ENCODE results near the gene FOXQ1. TPM values are rescaled to one million over a fixed set of nuclear protein-coding genes. Genes with fewer than 3 reads are reported as not detected.

FOXQ1 gene
- total and polyA plus RNA-seq, 2 donors (not counting 3 experiments of a cell fraction or from before 2014, with no cell fraction given): not detected

DNA sequence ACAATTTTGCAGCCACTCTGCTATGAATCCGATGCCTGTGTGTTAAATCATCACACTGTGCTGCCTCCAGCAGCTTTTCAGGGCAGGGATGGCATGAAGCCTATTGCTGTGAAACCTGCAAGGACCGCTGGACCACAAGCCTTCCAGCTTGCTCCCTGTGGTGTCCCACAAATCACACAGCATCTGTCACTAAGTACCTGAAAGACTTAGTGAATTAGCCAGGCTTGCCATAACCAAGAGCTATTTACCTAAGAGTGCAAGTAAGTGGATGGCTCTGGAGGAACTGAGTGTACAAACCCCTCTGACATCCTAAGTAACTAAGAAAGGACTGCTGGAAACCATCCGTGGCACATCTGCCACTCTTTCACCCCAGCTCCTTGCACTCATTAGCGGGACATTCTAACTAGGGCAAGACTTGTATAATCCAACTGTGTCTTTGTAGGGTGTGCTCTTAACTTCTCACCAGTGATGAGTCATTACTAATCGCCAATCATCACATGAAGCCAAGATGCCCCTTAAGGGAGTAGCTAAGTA lies 34.7 kb downstream of the FOXQ1 start:
- Histone ChIP-seq H2AFZ (ENCODE audit: low read depth, low read length) (no peak overlapping the region), H4K20me1 (replicated peaks; ENCODE audit: control insufficient read depth, extremely low read depth, insufficient read depth, low read length) (no peaks in the 10 kb centered on the region), H3K4me2 (ENCODE audit: insufficient read depth, low read length) (no peak overlapping the region), H3K4me1 (ENCODE audit: control insufficient read depth, extremely low read depth, insufficient read depth, low read length) (no peaks in the 10 kb centered on the region), H3K36me3 (ENCODE audit: control insufficient read depth in 2 of 2, extremely low read depth in 1 of 2, insufficient read depth in 2 of 2, low read length in 2 of 2) (no peaks in the 10 kb centered on the region), H3K79me2 (ENCODE audit: control insufficient read depth, insufficient read depth, low read length) (no peaks in the 10 kb centered on the region), H3K9me1 (replicated peaks; ENCODE audit: control insufficient read depth, extremely low read depth, insufficient read depth, low read length) (no peaks in the 10 kb centered on the region), H3K4me3 (replicated peaks in 1 of 3; ENCODE audit: insufficient read depth in 1 of 3, low read depth in 1 of 3, low read length in 3 of 3) (no peak overlapping the region), H3K27ac (ENCODE audit: insufficient read depth, low read depth, low read length) (no peak overlapping the region), H3K9me3 (replicated peaks; ENCODE audit: control insufficient read depth, insufficient read depth, low read length) (no peaks in the 10 kb centered on the region), H3K9ac (replicated peaks; ENCODE audit: extremely low read depth, insufficient read depth, low read length) (no peak overlapping the region), H3K27me3 (ENCODE audit: control insufficient read depth in 2 of 2, insufficient read depth in 2 of 2, low read length in 2 of 2) (no peaks in the 10 kb centered on the region)
- dilution Hi-C loops (cut with MboI; ENCODE audit: extremely low pct_ligation_motif_present, low sequenced_read_pairs) (no loop called here), intact Hi-C loops (cut with micrococcal nuclease) (no loop called here)
- POLR2A ChIA-PET: interaction anchor here (0.6 kb wide), 1 partner anchor 46 kb away, joined by 9 read pairs; no protein-coding TSS in a partner anchor
- BruUV-seq (replicated peaks): no TSS peak
- TF ChIP-seq EZH2 (IDR thresholded peaks at IDR 0.05; ENCODE audit: borderline replicate concordance, low read depth, low read length, severe bottlenecking) (no peak), POLR2AphosphoS5 (IDR thresholded peaks at IDR 0.05; ENCODE audit: insufficient read depth, low read depth, low read length) (no peak)
- no peak for DNase-seq (ENCODE audit: low read depth, low spot score)
- no peak for FAIRE-seq
- CTCF ChIA-PET: interaction anchor here (0.5 to 1.3 kb wide), 2 partner anchors 10 to 51 kb away, joined by 3 to 5 read pairs; no protein-coding TSS in a partner anchor

DNA sequence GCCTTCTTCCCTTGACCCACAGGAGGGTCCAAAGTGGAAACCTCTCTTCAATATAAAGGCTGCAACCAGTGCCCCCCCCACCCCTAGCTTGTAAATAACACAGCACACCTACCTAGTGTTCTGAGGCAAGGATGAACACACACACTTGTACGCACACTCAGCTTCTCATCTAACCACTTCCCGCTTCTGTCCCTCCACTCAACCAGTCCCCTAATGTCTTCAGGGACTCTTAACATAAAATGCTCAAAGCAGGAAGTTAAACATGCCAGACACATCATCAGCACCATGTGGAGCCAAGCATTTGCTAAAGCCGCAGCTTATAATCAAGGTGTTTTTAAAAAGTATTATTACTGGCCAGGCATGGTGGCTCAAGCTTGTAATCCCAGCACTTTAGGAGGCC lies 35.3 kb downstream of the FOXQ1 start:
- H3K4me2 ChIP-seq (ENCODE audit: insufficient read depth, low read length): no peak overlapping the region
- no peaks in the 10 kb centered on the region for H3K79me2 ChIP-seq (ENCODE audit: control insufficient read depth, insufficient read depth, low read length)
- FAIRE-seq (no peak), DNase-seq (ENCODE audit: low read depth, low spot score) (no peak)
- no TSS peak for BruUV-seq (replicated peaks)
- TF ChIP-seq GATA2 (IDR thresholded peaks at IDR 0.05; ENCODE audit: insufficient read depth, insufficient read length, low read depth, low read length) (no peak), JUN (IDR thresholded peaks at IDR 0.05; ENCODE audit: borderline replicate concordance, insufficient read depth, insufficient read length, low read depth) (no peak), EZH2 (IDR thresholded peaks at IDR 0.05; ENCODE audit: borderline replicate concordance, low read depth, low read length, severe bottlenecking) (no peak), POLR2AphosphoS5 (IDR thresholded peaks at IDR 0.05; ENCODE audit: insufficient read depth, low read depth, low read length) (no peak), MYC (IDR thresholded peaks at IDR 0.05; ENCODE audit: low read depth, low read length) (no peak), FOS (IDR thresholded peaks at IDR 0.05; ENCODE audit: borderline replicate concordance, insufficient read depth, low read length) (no peak), POLR2A (IDR thresholded peaks at IDR 0.05; ENCODE audit: low read depth, low read length) (no peak)
- TF ChIP-seq, protein P1, sequence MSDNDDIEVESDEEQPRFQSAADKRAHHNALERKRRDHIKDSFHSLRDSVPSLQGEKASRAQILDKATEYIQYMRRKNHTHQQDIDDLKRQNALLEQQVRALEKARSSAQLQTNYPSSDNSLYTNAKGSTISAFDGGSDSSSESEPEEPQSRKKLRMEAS (IDR thresholded peaks at IDR 0.05; ENCODE audit: insufficient read depth, insufficient read length): no peak
- TF ChIP-seq, protein P2, sequence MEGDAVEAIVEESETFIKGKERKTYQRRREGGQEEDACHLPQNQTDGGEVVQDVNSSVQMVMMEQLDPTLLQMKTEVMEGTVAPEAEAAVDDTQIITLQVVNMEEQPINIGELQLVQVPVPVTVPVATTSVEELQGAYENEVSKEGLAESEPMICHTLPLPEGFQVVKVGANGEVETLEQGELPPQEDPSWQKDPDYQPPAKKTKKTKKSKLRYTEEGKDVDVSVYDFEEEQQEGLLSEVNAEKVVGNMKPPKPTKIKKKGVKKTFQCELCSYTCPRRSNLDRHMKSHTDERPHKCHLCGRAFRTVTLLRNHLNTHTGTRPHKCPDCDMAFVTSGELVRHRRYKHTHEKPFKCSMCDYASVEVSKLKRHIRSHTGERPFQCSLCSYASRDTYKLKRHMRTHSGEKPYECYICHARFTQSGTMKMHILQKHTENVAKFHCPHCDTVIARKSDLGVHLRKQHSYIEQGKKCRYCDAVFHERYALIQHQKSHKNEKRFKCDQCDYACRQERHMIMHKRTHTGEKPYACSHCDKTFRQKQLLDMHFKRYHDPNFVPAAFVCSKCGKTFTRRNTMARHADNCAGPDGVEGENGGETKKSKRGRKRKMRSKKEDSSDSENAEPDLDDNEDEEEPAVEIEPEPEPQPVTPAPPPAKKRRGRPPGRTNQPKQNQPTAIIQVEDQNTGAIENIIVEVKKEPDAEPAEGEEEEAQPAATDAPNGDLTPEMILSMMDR (IDR thresholded peaks at IDR 0.05; ENCODE audit: extremely low read depth in 1 of 2, insufficient read depth in 1 of 2, low read depth in 1 of 2, low read length in 2 of 2): no peak
- dilution Hi-C loops (cut with MboI; ENCODE audit: extremely low pct_ligation_motif_present, low sequenced_read_pairs): no loop called here
- no peak overlapping the region for H2AFZ ChIP-seq (ENCODE audit: low read depth, low read length)
- POLR2A ChIA-PET: interaction anchor here (0.6 kb wide), 1 partner anchor 47 kb away, joined by 9 read pairs; no protein-coding TSS in a partner anchor
- H4K20me1 ChIP-seq (replicated peaks; ENCODE audit: control insufficient read depth, extremely low read depth, insufficient read depth, low read length): no peaks in the 10 kb centered on the region
- no peak overlapping the region for H3K9ac ChIP-seq (replicated peaks; ENCODE audit: extremely low read depth, insufficient read depth, low read length)
- H3K27me3 ChIP-seq (ENCODE audit: control insufficient read depth in 2 of 2, insufficient read depth in 2 of 2, low read length in 2 of 2): no peaks in the 10 kb centered on the region
- no peak overlapping the region for H3K27ac ChIP-seq (ENCODE audit: insufficient read depth, low read depth, low read length)
- intact Hi-C loops (cut with micrococcal nuclease): no loop called here
- no peak overlapping the region for H3K4me3 ChIP-seq (replicated peaks in 1 of 3; ENCODE audit: insufficient read depth in 1 of 3, low read depth in 1 of 3, low read length in 3 of 3)
- no peaks in the 10 kb centered on the region for H3K4me1 ChIP-seq (ENCODE audit: control insufficient read depth, extremely low read depth, insufficient read depth, low read length)
- H3K9me1 ChIP-seq (replicated peaks; ENCODE audit: control insufficient read depth, extremely low read depth, insufficient read depth, low read length): no peaks in the 10 kb centered on the region
- no peaks in the 10 kb centered on the region for H3K36me3 ChIP-seq (ENCODE audit: control insufficient read depth in 2 of 2, extremely low read depth in 1 of 2, insufficient read depth in 2 of 2, low read length in 2 of 2)
- CTCF ChIA-PET: interaction anchor here (1.3 kb wide), 1 partner anchor 50 kb away, joined by 5 read pairs; no protein-coding TSS in a partner anchor
- no peaks in the 10 kb centered on the region for H3K9me3 ChIP-seq (replicated peaks; ENCODE audit: control insufficient read depth, insufficient read depth, low read length)

Data from endothelial cell of umbilical vein (primary cell).